Spleen (tissue), 11 donors: ENCODE measurements around the gene ABCC5. TPM values are rescaled to one million over a fixed set of nuclear protein-coding genes. Genes with fewer than 3 reads are reported as not detected.

ENCODE experiments used
- DNase-seq: peaks from one replicate; pipeline ENCODE4 v3.0.0-alpha.2; 2020
- H3K27ac ChIP-seq, 8 donors: fragments of 200-600 bp; sonication (generic) in 7 of 8; 1 replicate in 4 of 8; 2 replicates in 4 of 8; pipeline versions ENCODE4 v1.5.0 to v1.8.0; 2016 to 2021; ENCODE audit warnings: inconsistent platforms in 4 of 8, mild to moderate bottlenecking in 4 of 8, moderate library complexity in 1 of 8
- H3K27me3 ChIP-seq, 7 donors: fragments of 200-600 bp; sonication (generic) in 6 of 7; replicated peaks in 1 of 7; 1 replicate in 4 of 7; 2 replicates in 3 of 7; pipeline versions ENCODE4 v1.5.0 to v1.8.0; 2016 to 2021; ENCODE audit warnings: inconsistent platforms in 3 of 7, mild to moderate bottlenecking in 1 of 7
- H3K36me3 ChIP-seq, 6 donors: fragments of 200-600 bp; sonication (generic) in 5 of 6; 1 replicate in 4 of 6; 2 replicates in 2 of 6; pipeline versions ENCODE4 v1.5.0 to v1.8.0; 2016 to 2021; ENCODE audit warnings: inconsistent platforms in 2 of 6
- H3K4me1 ChIP-seq, 6 donors: fragments of 200-600 bp; sonication (generic) in 5 of 6; 1 replicate in 3 of 6; 2 replicates in 3 of 6; pipeline versions ENCODE4 v1.5.0 to v1.8.0; 2016 to 2021; ENCODE audit warnings: inconsistent platforms in 3 of 6
- H3K4me3 ChIP-seq, 8 donors: fragments of 200-600 bp; sonication (generic) in 7 of 8; 1 replicate in 4 of 8; 2 replicates in 4 of 8; pipeline versions ENCODE4 v1.5.0 to v1.8.0; 2016 to 2021; ENCODE audit warnings: inconsistent platforms in 4 of 8, mild to moderate bottlenecking in 4 of 8, moderate library complexity in 2 of 8
- H3K9me3 ChIP-seq, 8 donors: fragments of 200-600 bp; sonication (generic) in 7 of 8; 1 replicate in 4 of 8; 2 replicates in 4 of 8; pipeline versions ENCODE4 v1.5.0 to v1.8.0; 2016 to 2021; ENCODE audit warnings: inconsistent platforms in 4 of 8
- POLR2A ChIP-seq, 3 donors: fragments of 450-650 bp; IDR thresholded peaks; one replicate each; pipeline ENCODE4 v1.5.1; 2017; ENCODE audit warnings: antibody characterized with exemption in 3 of 3, mild to moderate bottlenecking in 1 of 3
- POLR2AphosphoS5 ChIP-seq, 3 donors: sonication (generic); formaldehyde crosslinking; IDR thresholded peaks; one replicate each; pipeline ENCODE4 v1.5.1; 2017; ENCODE audit warnings: antibody characterized with exemption in 3 of 3
- WGBS, 5 donors: extraction: QIAGEN DNeasy Blood & Tissue Kit in 3 of 5; methylation state at CpG; one replicate each; pipeline versions ENCODE4 v1.1.5 to v1.1.7; 2013 to 2018; 5-methylcytosine and 5-hydroxymethylcytosine counted together
- intact Hi-C: fragments of 100-400 bp; cut with DNase I; formaldehyde crosslinking; loops from one replicate; pipeline ENCODE4 v1.15.0; 2023; ENCODE audit warnings: low total_unique reads
- polyA plus RNA-seq, 3 donors: library from polyadenylated mRNA; stranded (reverse); fragments of 200-250 nt; gene quantifications; one replicate each; pipeline ENCODE4 v1.2.1, GENCODE V29; 2013
- total RNA-seq, 7 donors: library from RNA; depleted of rRNA in 3 of 7; stranded (reverse); fragments of >200 nt in 3 of 7; fragmentation: NEBNext Ultra II Directional in 4 of 7; extraction: Animal tissue kit (Norgen Biotek cat#: 25700) in 4 of 7; gene quantifications; one replicate each; pipeline versions ENCODE4 v1.1.0 to v1.2.1, GENCODE V29; 2016 to 2021
- TF ChIP-seq, protein P1 (sequence below), 11 experiments: fragments of 200-600 bp in 7 of 11; fragments of 450-650 bp in 4 of 11; sonication (generic) in 4 of 11; IDR thresholded peaks in 8 of 11; conservative IDR thresholded peaks in 3 of 11; 1 replicate in 7 of 11; 2 replicates in 4 of 11; pipeline versions ENCODE4 v1.4.0 to v1.8.0; 2016 to 2021; ENCODE audit warnings: antibody characterized with exemption in 11 of 11, inconsistent platforms in 4 of 11, mild to moderate bottlenecking in 1 of 11
- donor health status: healthy with polysubstance abuse.
- donor health status: DM: no; HTN: no; CAD: no; lungs with moderate emphysema.
- donor health status: DM: no; HTN: no; CAD: no.
- donor health status: Bipolar disorder and iron deficiency.
- donor health status: healthy.
- donor health status: DM: no; HTN: no; CAD: no.
- donor health status: DM: yes; HTN: yes; CAD: no.

Gene ABCC5
- total and polyA plus RNA-seq, 10 donors: 19.6 to 112 (median 59.9) TPM

GRCh38 chr3:184022323-184022722 is 4.6 kb upstream of the ABCC5 start:
- no peaks in the 10 kb centered on the region for H3K9me3 ChIP-seq
- TF ChIP-seq POLR2AphosphoS5 (IDR thresholded peaks at IDR 0.05): no peak
- no peak for TF ChIP-seq POLR2A (IDR thresholded peaks at IDR 0.05)
- TF ChIP-seq, protein P1, sequence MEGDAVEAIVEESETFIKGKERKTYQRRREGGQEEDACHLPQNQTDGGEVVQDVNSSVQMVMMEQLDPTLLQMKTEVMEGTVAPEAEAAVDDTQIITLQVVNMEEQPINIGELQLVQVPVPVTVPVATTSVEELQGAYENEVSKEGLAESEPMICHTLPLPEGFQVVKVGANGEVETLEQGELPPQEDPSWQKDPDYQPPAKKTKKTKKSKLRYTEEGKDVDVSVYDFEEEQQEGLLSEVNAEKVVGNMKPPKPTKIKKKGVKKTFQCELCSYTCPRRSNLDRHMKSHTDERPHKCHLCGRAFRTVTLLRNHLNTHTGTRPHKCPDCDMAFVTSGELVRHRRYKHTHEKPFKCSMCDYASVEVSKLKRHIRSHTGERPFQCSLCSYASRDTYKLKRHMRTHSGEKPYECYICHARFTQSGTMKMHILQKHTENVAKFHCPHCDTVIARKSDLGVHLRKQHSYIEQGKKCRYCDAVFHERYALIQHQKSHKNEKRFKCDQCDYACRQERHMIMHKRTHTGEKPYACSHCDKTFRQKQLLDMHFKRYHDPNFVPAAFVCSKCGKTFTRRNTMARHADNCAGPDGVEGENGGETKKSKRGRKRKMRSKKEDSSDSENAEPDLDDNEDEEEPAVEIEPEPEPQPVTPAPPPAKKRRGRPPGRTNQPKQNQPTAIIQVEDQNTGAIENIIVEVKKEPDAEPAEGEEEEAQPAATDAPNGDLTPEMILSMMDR (IDR thresholded peaks at IDR 0.05 in 8 of 11, conservative IDR thresholded peaks at IDR 0.05 in 3 of 11): no peak
- 14 to 35% (median 24%) methylated on average over 7 of the region's 7 CpGs for WGBS, 5 donors
- no peak for DNase-seq
- no peaks in the 10 kb centered on the region for H3K36me3 ChIP-seq
- intact Hi-C loops: no loop called here
- peaks cover 0 to 12% (median 8%) of the 10 kb centered on the region in 6 donors for H3K4me1 ChIP-seq
- peak overlapping the region in 6 of 8 donors; percentile 46 to 87 (median 76) for H3K27ac ChIP-seq
- H3K27me3 ChIP-seq: peaks cover 0 to 2% (median 0%) of the 10 kb centered on the region in 7 donors
- peak overlapping the region in 1 of 8 donors; percentile 31 for H3K4me3 ChIP-seq

GRCh38 chr3:184018424-184018973 is 815 bp upstream of the ABCC5 start:
- 88 to 92% (median 91%) methylated on average over 21 of the region's 21 CpGs for WGBS, 5 donors
- peaks cover 0 to 2% (median 0%) of the 10 kb centered on the region in 7 donors for H3K27me3 ChIP-seq
- no peak for TF ChIP-seq POLR2AphosphoS5 (IDR thresholded peaks at IDR 0.05)
- no peak for TF ChIP-seq POLR2A (IDR thresholded peaks at IDR 0.05)
- TF ChIP-seq, protein P1 (IDR thresholded peaks at IDR 0.05 in 8 of 11, conservative IDR thresholded peaks at IDR 0.05 in 3 of 11): no peak
- H3K36me3 ChIP-seq: peaks cover 0 to 9% (median 6%) of the 10 kb centered on the region in 6 donors
- H3K4me1 ChIP-seq: peaks cover 0 to 36% (median 20%) of the 10 kb centered on the region in 6 donors
- H3K9me3 ChIP-seq: no peaks in the 10 kb centered on the region
- H3K4me3 ChIP-seq: peak overlapping the region; percentile 61 to 100 (median 97)
- H3K27ac ChIP-seq: peak overlapping the region; percentile 59 to 90 (median 80)
- no peak for DNase-seq
- intact Hi-C loops: loop anchor here (5.0 kb wide), 1 partner anchor 121 kb away; no protein-coding TSS in a partner anchor

GRCh38 chr3:184016811-184017671 is 643 bp downstream of the ABCC5 start:
- H3K36me3 ChIP-seq: peaks cover 0 to 24% (median 12%) of the 10 kb centered on the region in 6 donors
- H3K27me3 ChIP-seq: no peaks in the 10 kb centered on the region
- H3K9me3 ChIP-seq: no peaks in the 10 kb centered on the region
- no peak for TF ChIP-seq POLR2A (IDR thresholded peaks at IDR 0.05)
- TF ChIP-seq, protein P1 (IDR thresholded peaks at IDR 0.05 in 8 of 11, conservative IDR thresholded peaks at IDR 0.05 in 3 of 11): peak; percentile 83 to 100 (median 92)
- peak; percentile 92 for DNase-seq
- H3K27ac ChIP-seq: peak overlapping the region; percentile 59 to 90 (median 80)
- 11 to 49% (median 22%) methylated on average over 30 to 57 of the region's 57 CpGs for WGBS, 5 donors
- intact Hi-C loops: loop anchor here (5.0 kb wide), 1 partner anchor 120 kb away; no protein-coding TSS in a partner anchor
- H3K4me1 ChIP-seq: peaks cover 0 to 36% (median 20%) of the 10 kb centered on the region in 6 donors
- peak overlapping the region; percentile 61 to 100 (median 97) for H3K4me3 ChIP-seq
